Gastroesophageal sphincter (tissue), 4 donors: Measurements from ENCODE around the gene ADARB1. TPM values are rescaled to one million over a fixed set of nuclear protein-coding genes. Genes with fewer than 3 reads are reported as not detected.

Experiments
- ATAC-seq: fragments of 150-250 bp; one replicate; pipeline ENCODE4 v1.9.1; 2016; ENCODE audit warnings: mild to moderate bottlenecking, moderate library complexity
- H3K27ac ChIP-seq, 4 donors: fragments of 200-600 bp; sonication (generic) in 3 of 4; 1 replicate in 3 of 4; 2 replicates in 1 of 4; pipeline ENCODE4 v1.5.1; 2016 to 2019
- H3K27me3 ChIP-seq: fragments of 200-600 bp; sonication (generic); one replicate; pipeline ENCODE4 v1.5.1; 2019
- H3K36me3 ChIP-seq, 2 donors: fragments of 200-600 bp; sonication (generic); one replicate each; pipeline ENCODE4 v1.5.1; 2019; ENCODE audit warnings: control low read depth in 1 of 2
- H3K4me1 ChIP-seq, 3 donors: fragments of 200-600 bp; sonication (generic); 1 replicate in 2 of 3; 2 replicates in 1 of 3; pipeline ENCODE4 v1.5.1; 2016 to 2019; ENCODE audit warnings: control low read depth in 2 of 3
- H3K4me3 ChIP-seq, 2 donors: fragments of 200-600 bp; sonication (generic); one replicate each; pipeline ENCODE4 v1.5.1; 2019; ENCODE audit warnings: mild to moderate bottlenecking in 1 of 2, moderate library complexity in 1 of 2
- H3K9me3 ChIP-seq, 3 donors: fragments of 200-600 bp; sonication (generic); one replicate each; pipeline ENCODE4 v1.5.1; 2017 to 2019; ENCODE audit warnings: control low read depth in 2 of 3
- CTCF ChIP-seq, 4 experiments: fragments of 200-600 bp in 2 of 4; fragments of 450-650 bp in 2 of 4; sonication (generic) in 1 of 4; IDR thresholded peaks; one replicate each; pipeline ENCODE4 v1.5.1; 2017 to 2019; ENCODE audit warnings: antibody characterized with exemption in 4 of 4, mild to moderate bottlenecking in 2 of 4, moderate library complexity in 2 of 4
- EP300 ChIP-seq: sonication (generic); formaldehyde crosslinking; IDR thresholded peaks from one replicate; pipeline ENCODE4 v1.6.1; 2017; ENCODE audit warnings: antibody characterized with exemption, mild to moderate bottlenecking
- POLR2A ChIP-seq, 2 donors: fragments of 450-650 bp; IDR thresholded peaks; one replicate each; pipeline ENCODE4 v1.6.1; 2017; ENCODE audit warnings: antibody characterized with exemption in 2 of 2, mild to moderate bottlenecking in 2 of 2, moderate library complexity in 1 of 2
- POLR2AphosphoS5 ChIP-seq: sonication (generic); formaldehyde crosslinking; IDR thresholded peaks from one replicate; pipeline ENCODE4 v1.6.1; 2017; ENCODE audit warnings: antibody characterized with exemption
- WGBS, 2 donors: methylation state at CpG; one replicate each; pipeline ENCODE4 v1.1.5; 2018; ENCODE audit warnings: low coverage in 1 of 2; 5-methylcytosine and 5-hydroxymethylcytosine counted together
- total RNA-seq, 4 donors: library from RNA; depleted of rRNA; stranded (reverse); fragments of >200 nt; gene quantifications; one replicate each; pipeline ENCODE4 v1.1.0, GENCODE V29; 2016

ADARB1 gene
- total RNA-seq, 4 donors from 2014 or later = 136 to 228 (median 181) TPM

- H3K4me1 ChIP-seq = peaks cover 3 to 100% (median 30%) of the 10 kb centered on the region in 3 donors
Measured at GRCh38 chr21:45095505-45095904, 21.1 kb downstream of the ADARB1 start.

DNA sequence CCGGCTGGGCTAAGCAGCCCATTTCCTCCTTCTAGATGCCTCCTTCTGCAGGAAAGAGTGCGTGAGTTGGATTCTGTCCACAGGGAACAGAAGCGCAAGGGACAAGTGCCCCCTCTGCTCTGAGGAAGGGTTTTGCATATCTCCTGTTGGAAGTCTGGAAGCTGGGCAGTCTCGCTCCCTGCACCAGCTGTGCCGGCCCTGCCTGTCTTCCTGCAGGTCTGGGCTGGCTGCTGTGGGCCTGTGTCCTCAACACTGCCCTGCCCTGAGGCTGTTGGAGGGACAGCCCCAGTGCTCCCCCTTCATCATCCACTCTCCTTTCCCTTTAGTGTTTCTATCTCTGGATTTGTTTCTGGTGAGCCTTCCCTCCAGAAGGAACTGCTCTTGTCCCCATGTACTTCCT, 21.8 kb downstream of the ADARB1 start:
- no peak for ATAC-seq
- H3K4me3 ChIP-seq = no peak overlapping the region
- peaks cover 0 to 13% of the 10 kb centered on the region in 2 donors for H3K36me3 ChIP-seq
- peaks cover 3 to 100% (median 30%) of the 10 kb centered on the region in 3 donors for H3K4me1 ChIP-seq
- no peak for TF ChIP-seq CTCF (IDR thresholded peaks at IDR 0.05)
- no peak for TF ChIP-seq POLR2AphosphoS5
- no peak for TF ChIP-seq EP300
- TF ChIP-seq POLR2A (IDR thresholded peaks at IDR 0.05) = no peak
- H3K9me3 ChIP-seq = no peaks in the 10 kb centered on the region
- H3K27me3 ChIP-seq = no peaks in the 10 kb centered on the region
- H3K27ac ChIP-seq = peak overlapping the region in 2 of 4 donors; percentile 30 to 35
- 40% methylated on average over 1 of the region's 5 CpGs; no CpG with 5 or more reads in 1 of the 2 donors for WGBS, 2 donors

More at GRCh38 chr21:45095505-45095904, 21.1 kb downstream of the ADARB1 start:
- Histone ChIP-seq H3K9me3 (no peaks in the 10 kb centered on the region), H3K36me3 (peaks cover 0 to 6% of the 10 kb centered on the region in 2 donors), H3K27me3 (no peaks in the 10 kb centered on the region), H3K27ac (peak overlapping the region in 3 of 4 donors; percentile 21 to 35 (median 30)), H3K4me3 (no peak overlapping the region)
- ATAC-seq = no peak
- WGBS, 2 donors = 72 to 80% methylated on average over 2 to 5 of the region's 11 CpGs
- TF ChIP-seq POLR2AphosphoS5 = no peak
- no peak for TF ChIP-seq CTCF (IDR thresholded peaks at IDR 0.05)
- TF ChIP-seq POLR2A (IDR thresholded peaks at IDR 0.05) = no peak
- TF ChIP-seq EP300 = no peak

- WGBS, 2 donors = 49 to 69% methylated on average over 6 to 11 of the region's 12 CpGs
Measured at GRCh38 chr21:45097827-45098387, 23.5 kb downstream of the ADARB1 start.

DNA sequence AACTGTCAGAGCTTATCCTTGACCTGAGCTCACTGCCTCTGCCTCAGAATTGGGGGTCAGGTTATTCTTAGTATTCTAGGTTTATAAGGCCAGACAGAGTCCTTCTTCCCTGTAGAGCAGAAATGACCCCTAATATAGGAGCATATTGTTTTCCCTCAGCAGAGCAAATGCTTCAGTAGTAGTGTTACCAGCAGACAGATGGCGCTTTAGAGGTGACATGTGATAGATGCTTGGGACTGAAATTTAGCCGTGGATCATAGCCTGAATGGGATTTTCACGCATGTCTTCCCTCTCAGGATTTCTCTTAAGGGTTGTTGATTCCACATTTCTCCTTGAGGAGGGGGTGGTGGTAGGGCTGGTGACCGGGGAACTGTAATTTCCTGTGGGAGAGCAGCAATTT, 24.5 kb downstream of the ADARB1 start:
- 52 to 56% methylated on average over 3 to 4 of the region's 4 CpGs for WGBS, 2 donors
- H3K27ac ChIP-seq = peak overlapping the region in 2 of 4 donors; percentile 5 to 13
- H3K27me3 ChIP-seq = no peaks in the 10 kb centered on the region
- no peak overlapping the region for H3K4me3 ChIP-seq
- TF ChIP-seq CTCF (IDR thresholded peaks at IDR 0.05) (peak in 3 of 4 experiments; percentile 12 to 32 (median 22)), EP300 (no peak), POLR2AphosphoS5 (no peak), POLR2A (IDR thresholded peaks at IDR 0.05) (no peak)
- no peaks in the 10 kb centered on the region for H3K9me3 ChIP-seq
- peaks cover 0 to 13% of the 10 kb centered on the region in 2 donors for H3K36me3 ChIP-seq
- peaks cover 0 to 100% (median 45%) of the 10 kb centered on the region in 3 donors for H3K4me1 ChIP-seq
- no peak for ATAC-seq

More at GRCh38 chr21:45097827-45098387, 23.5 kb downstream of the ADARB1 start:
- H3K4me1 ChIP-seq = peaks cover 0 to 100% (median 40%) of the 10 kb centered on the region in 3 donors
- no peak for ATAC-seq
- H3K9me3 ChIP-seq = no peaks in the 10 kb centered on the region
- H3K4me3 ChIP-seq = no peak overlapping the region
- H3K36me3 ChIP-seq = peaks cover 0 to 13% of the 10 kb centered on the region in 2 donors
- TF ChIP-seq CTCF (IDR thresholded peaks at IDR 0.05) (no peak), POLR2A (IDR thresholded peaks at IDR 0.05) (no peak), EP300 (no peak), POLR2AphosphoS5 (no peak)
- no peaks in the 10 kb centered on the region for H3K27me3 ChIP-seq
- peak overlapping the region in 2 of 4 donors; percentile 5 to 14 for H3K27ac ChIP-seq

DNA sequence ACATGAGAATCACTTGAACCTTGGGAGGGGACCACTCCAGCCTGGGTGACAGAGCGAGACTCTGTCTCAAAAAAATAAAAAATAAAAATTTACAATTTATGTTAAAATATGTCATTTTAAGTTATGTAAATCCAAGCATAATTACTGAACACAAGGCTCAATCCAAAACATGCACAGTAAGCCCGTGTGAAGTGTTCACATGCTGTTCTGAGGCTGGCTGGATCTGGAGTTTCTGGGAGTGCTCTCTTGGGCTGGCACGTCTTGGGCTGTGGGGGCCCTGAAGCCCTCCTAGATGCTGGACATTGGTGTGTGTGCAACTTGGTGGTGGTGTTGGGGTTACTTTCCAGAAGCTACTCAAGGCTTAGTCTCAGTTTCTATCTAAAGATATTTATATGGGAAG, 25.2 kb downstream of the ADARB1 start:
- H3K9me3 ChIP-seq = no peaks in the 10 kb centered on the region
- 66 to 67% methylated on average over 3 of the region's 3 CpGs for WGBS, 2 donors
- H3K4me1 ChIP-seq = peaks cover 4 to 100% (median 52%) of the 10 kb centered on the region in 3 donors
- H3K36me3 ChIP-seq = peaks cover 0 to 13% of the 10 kb centered on the region in 2 donors
- TF ChIP-seq POLR2A (IDR thresholded peaks at IDR 0.05) = no peak
- no peak for TF ChIP-seq POLR2AphosphoS5
- no peak for TF ChIP-seq CTCF (IDR thresholded peaks at IDR 0.05)
- TF ChIP-seq EP300 = no peak
- ATAC-seq = no peak
- H3K27me3 ChIP-seq = no peaks in the 10 kb centered on the region
- no peak overlapping the region for H3K4me3 ChIP-seq
- H3K27ac ChIP-seq = peak overlapping the region in 1 of 4 donors; percentile 13
